Stimulated activated CD4-positive, alpha-beta T cell treated with anti-CD3 and anti-CD28 coated beads, Interleukin-1b, Interleukin-23, amount 100 ng/mL, for 4 hours (primary cell): ENCODE data around the gene PHLDB3.
"Not testable (repeated sequence)": the region's sequence is repeated elsewhere in the genome, so short reads cannot be mapped to it uniquely, and the experiment has no call there.

Experiments used
- DNase-seq, 2 donors: peaks; one replicate each; pipeline ENCODE4 v3.0.0-alpha.2; 2020; ENCODE audit warnings: low read depth in 2 of 2

Gene PHLDB3

GRCh38 chr19:43504426-43505185 is at the start of gene PHLDB3:
Gene PHLDB3, minus strand, starts transcription at chr19:43504746. Its CDS starts 628 bp downstream, at chr19:43504118.
- peak; percentile 40 to 45 for DNase-seq

- no peak for DNase-seq
These were observed 49.1 kb upstream of the PHLDB3 start for GRCh38 chr19:43553656-43554055.

GRCh38 chr19:43552616-43553015 is 48.1 kb upstream of the PHLDB3 start:
- DNase-seq, result no peak

GRCh38 chr19:43552198-43552450 is 47.6 kb upstream of the PHLDB3 start:
- DNase-seq, result no peak

- DNase-seq, result no peak
These were observed 47.1 kb upstream of the PHLDB3 start for GRCh38 chr19:43551399-43552197.

GRCh38 chr19:43548706-43549105 is 44.2 kb upstream of the PHLDB3 start:
- DNase-seq, result no peak

GRCh38 chr19:43547926-43548325 is 43.4 kb upstream of the PHLDB3 start:
- DNase-seq, result not testable (repeated sequence)

- no peak for DNase-seq
These were observed 42.0 kb upstream of the PHLDB3 start for GRCh38 chr19:43546581-43546980.

- no peak for DNase-seq
These were observed 41.4 kb upstream of the PHLDB3 start for GRCh38 chr19:43545981-43546380.

- no peak for DNase-seq
These were observed 40.7 kb upstream of the PHLDB3 start for GRCh38 chr19:43545276-43545675.

GRCh38 chr19:43544077-43544476 is 39.5 kb upstream of the PHLDB3 start:
- DNase-seq, result no peak

- no peak for DNase-seq
These were observed 37.5 kb upstream of the PHLDB3 start for GRCh38 chr19:43541920-43542650.

- no peak for DNase-seq
These were observed 35.8 kb upstream of the PHLDB3 start for GRCh38 chr19:43540381-43540780.

GRCh38 chr19:43538922-43539321 is 34.4 kb upstream of the PHLDB3 start:
- no peak for DNase-seq

GRCh38 chr19:43534816-43535761 is 30.5 kb upstream of the PHLDB3 start:
- DNase-seq, result peak in 1 of 2 donors; percentile 28

- DNase-seq, result no peak
These were observed 29.8 kb upstream of the PHLDB3 start for GRCh38 chr19:43534305-43534815.

- peak; percentile 88 to 91 for DNase-seq
These were observed 29.2 kb upstream of the PHLDB3 start for GRCh38 chr19:43533546-43534304.

GRCh38 chr19:43532962-43533545 is 28.5 kb upstream of the PHLDB3 start, which contains the start of gene ZNF575:
Gene ZNF575, plus strand, starts transcription at chr19:43533188. Its CDS starts 1,235 bp downstream, at chr19:43534423.
- DNase-seq, result peak; percentile 75 to 78

GRCh38 chr19:43532571-43532961 is 28.0 kb upstream of the PHLDB3 start:
- DNase-seq, result peak in 1 of 2 donors; percentile 34
